ENCODE results near the gene ANKRD10. TPM values are rescaled to one million over a fixed set of nuclear protein-coding genes. Genes with fewer than 3 reads are reported as not detected.

Gene ANKRD10
- total RNA-seq, 2 experiments from 2014 or later = 83.9 to 86.3 TPM

GRCh38 chr13:110876609-110877008, 38.3 kb downstream of the ANKRD10 start:
- POLR2A ChIA-PET = no interaction called here
- no peak for ATAC-seq
- peaks cover 7% of the 10 kb centered on the region for H3K4me1 Mint-ChIP-seq (ENCODE audit: low read depth)
- no peak overlapping the region for H3K27ac Mint-ChIP-seq
- no peaks in the 10 kb centered on the region for H3K36me3 Mint-ChIP-seq (ENCODE audit: low read depth)
- CTCF ChIA-PET = no interaction called here
- peaks cover 4% of the 10 kb centered on the region for H3K27me3 Mint-ChIP-seq (ENCODE audit: low read depth)
- no peak for DNase-seq
- H3K9me3 Mint-ChIP-seq (ENCODE audit: insufficient read depth) = no peaks in the 10 kb centered on the region
- H3K4me3 Mint-ChIP-seq = no peak overlapping the region

GRCh38 chr13:110875241-110875640, 39.6 kb downstream of the ANKRD10 start:
- ChIA-PET CTCF (no interaction called here), POLR2A (no interaction called here)
- Mint-ChIP-seq H3K27ac (no peak overlapping the region), H3K36me3 (ENCODE audit: low read depth) (no peaks in the 10 kb centered on the region), H3K9me3 (ENCODE audit: insufficient read depth) (no peaks in the 10 kb centered on the region), H3K4me1 (ENCODE audit: low read depth) (peaks cover 13% of the 10 kb centered on the region), H3K27me3 (ENCODE audit: low read depth) (peaks cover 13% of the 10 kb centered on the region), H3K4me3 (peak overlapping the region; percentile 64)
- DNase-seq (no peak), ATAC-seq (no peak)

- H3K4me1 Mint-ChIP-seq (ENCODE audit: low read depth) = peaks cover 17% of the 10 kb centered on the region
- H3K9me3 Mint-ChIP-seq (ENCODE audit: insufficient read depth) = no peaks in the 10 kb centered on the region
- ChIA-PET POLR2A (no interaction called here), CTCF (no interaction called here)
- ATAC-seq (peak; percentile 88), DNase-seq (peak; percentile 54)
- peak overlapping the region; percentile 22 for H3K27ac Mint-ChIP-seq
- H3K27me3 Mint-ChIP-seq (ENCODE audit: low read depth) = peaks cover 17% of the 10 kb centered on the region
- H3K36me3 Mint-ChIP-seq (ENCODE audit: low read depth) = no peaks in the 10 kb centered on the region
- H3K4me3 Mint-ChIP-seq = peak overlapping the region; percentile 64
Observed at GRCh38 chr13:110874508-110874960, 40.3 kb downstream of the ANKRD10 start.

- DNase-seq (no peak), ATAC-seq (no peak)
- no peak overlapping the region for H3K27ac Mint-ChIP-seq
- H3K4me3 Mint-ChIP-seq = no peak overlapping the region
- ChIA-PET CTCF (no interaction called here), POLR2A (no interaction called here)
- peaks cover 18% of the 10 kb centered on the region for H3K4me1 Mint-ChIP-seq (ENCODE audit: low read depth)
- no peaks in the 10 kb centered on the region for H3K36me3 Mint-ChIP-seq (ENCODE audit: low read depth)
- H3K27me3 Mint-ChIP-seq (ENCODE audit: low read depth) = peaks cover 23% of the 10 kb centered on the region
- H3K9me3 Mint-ChIP-seq (ENCODE audit: insufficient read depth) = no peaks in the 10 kb centered on the region
Observed at GRCh38 chr13:110873639-110874507, 41.0 kb downstream of the ANKRD10 start.

- CTCF ChIA-PET = no interaction called here
- peaks cover 25% of the 10 kb centered on the region for H3K27me3 Mint-ChIP-seq (ENCODE audit: low read depth)
- POLR2A ChIA-PET = no interaction called here
- peaks cover 18% of the 10 kb centered on the region for H3K4me1 Mint-ChIP-seq (ENCODE audit: low read depth)
- H3K36me3 Mint-ChIP-seq (ENCODE audit: low read depth) = no peaks in the 10 kb centered on the region
- H3K9me3 Mint-ChIP-seq (ENCODE audit: insufficient read depth) = no peaks in the 10 kb centered on the region
- no peak overlapping the region for H3K27ac Mint-ChIP-seq
- no peak overlapping the region for H3K4me3 Mint-ChIP-seq
- no peak for DNase-seq
- ATAC-seq = no peak
Observed at GRCh38 chr13:110872768-110873638, 41.9 kb downstream of the ANKRD10 start.

- Mint-ChIP-seq H3K4me3 (no peak overlapping the region), H3K27me3 (ENCODE audit: low read depth) (peaks cover 29% of the 10 kb centered on the region), H3K9me3 (ENCODE audit: insufficient read depth) (no peaks in the 10 kb centered on the region), H3K27ac (no peak overlapping the region), H3K4me1 (ENCODE audit: low read depth) (peaks cover 18% of the 10 kb centered on the region), H3K36me3 (ENCODE audit: low read depth) (no peaks in the 10 kb centered on the region)
- ChIA-PET POLR2A (interaction anchor here (1.2 kb wide), 1 partner anchor 10 kb away, joined by 3 read pairs; no protein-coding TSS in a partner anchor), CTCF (no interaction called here)
- ATAC-seq (no peak), DNase-seq (no peak)
Observed at GRCh38 chr13:110872034-110872767, 42.7 kb downstream of the ANKRD10 start.

- Mint-ChIP-seq H3K27ac (no peak overlapping the region), H3K27me3 (ENCODE audit: low read depth) (peaks cover 36% of the 10 kb centered on the region)
- POLR2A ChIA-PET = no interaction called here
Observed at GRCh38 chr13:110869805-110870706, 44.8 kb downstream of the ANKRD10 start.

GRCh38 chr13:110869231-110869804, 45.6 kb downstream of the ANKRD10 start:
- CTCF ChIA-PET = no interaction called here
- Mint-ChIP-seq H3K36me3 (ENCODE audit: low read depth) (no peaks in the 10 kb centered on the region), H3K4me3 (no peak overlapping the region), H3K9me3 (ENCODE audit: insufficient read depth) (no peaks in the 10 kb centered on the region), H3K27ac (no peak overlapping the region), H3K4me1 (ENCODE audit: low read depth) (peaks cover 11% of the 10 kb centered on the region), H3K27me3 (ENCODE audit: low read depth) (peaks cover 36% of the 10 kb centered on the region)
- POLR2A ChIA-PET = no interaction called here
- ATAC-seq (no peak), DNase-seq (no peak)

More at GRCh38 chr13:110869805-110870706, 44.8 kb downstream of the ANKRD10 start:
- ATAC-seq (no peak), DNase-seq (peak; percentile 24)
- Mint-ChIP-seq H3K4me1 (ENCODE audit: low read depth) (peaks cover 15% of the 10 kb centered on the region), H3K4me3 (no peak overlapping the region), H3K36me3 (ENCODE audit: low read depth) (no peaks in the 10 kb centered on the region), H3K9me3 (ENCODE audit: insufficient read depth) (no peaks in the 10 kb centered on the region)
- CTCF ChIA-PET = no interaction called here

GRCh38 chr13:110868720-110869119, 46.1 kb downstream of the ANKRD10 start:
- Mint-ChIP-seq H3K36me3 (ENCODE audit: low read depth) (no peaks in the 10 kb centered on the region), H3K4me3 (no peak overlapping the region), H3K27me3 (ENCODE audit: low read depth) (peaks cover 36% of the 10 kb centered on the region), H3K4me1 (ENCODE audit: low read depth) (peaks cover 11% of the 10 kb centered on the region), H3K27ac (no peak overlapping the region), H3K9me3 (ENCODE audit: insufficient read depth) (no peaks in the 10 kb centered on the region)
- no peak for DNase-seq
- ChIA-PET CTCF (no interaction called here), POLR2A (no interaction called here)
- no peak for ATAC-seq

GRCh38 chr13:110867380-110867779, 47.5 kb downstream of the ANKRD10 start:
- ATAC-seq = no peak
- H3K4me1 Mint-ChIP-seq (ENCODE audit: low read depth) = peaks cover 11% of the 10 kb centered on the region
- H3K36me3 Mint-ChIP-seq (ENCODE audit: low read depth) = no peaks in the 10 kb centered on the region
- no peak overlapping the region for H3K27ac Mint-ChIP-seq
- ChIA-PET CTCF (interaction anchor here (1.0 kb wide), 1 partner anchor 45 kb away, joined by 3 read pairs; no protein-coding TSS in a partner anchor), POLR2A (no interaction called here)
- no peaks in the 10 kb centered on the region for H3K9me3 Mint-ChIP-seq (ENCODE audit: insufficient read depth)
- no peak for DNase-seq
- H3K4me3 Mint-ChIP-seq = no peak overlapping the region
- H3K27me3 Mint-ChIP-seq (ENCODE audit: low read depth) = peaks cover 40% of the 10 kb centered on the region
